HG03469 (cell line): ENCODE results near the gene EDAR.

Experiments
- ATAC-seq: cut with Tn5 transposase; IDR thresholded peaks from one replicate; pipeline ENCODE4 v1.9.1; 2021; ENCODE audit warnings: mild to moderate bottlenecking, moderate library complexity, moderate number of reproducible peaks; ENCODE audit not compliant: unreplicated experiment

Gene EDAR

GRCh38 chr2:108988796-108989713 lies at the start of gene EDAR:
Gene EDAR (minus strand): TSS chr2:108989220. CDS start chr2:108931014, 58,206 bp downstream.
- no peak for ATAC-seq

- no peak for ATAC-seq
Measured at GRCh38 chr2:109033171-109033570, 44.2 kb upstream of the EDAR start.

- no peak for ATAC-seq
Measured at GRCh38 chr2:109032229-109032820, 43.3 kb upstream of the EDAR start.

- no peak for ATAC-seq
Measured at GRCh38 chr2:109031476-109032228, 42.6 kb upstream of the EDAR start.

GRCh38 chr2:109030870-109031475 lies 42.0 kb upstream of the EDAR start:
- ATAC-seq: no peak

- no peak for ATAC-seq
Measured at GRCh38 chr2:109029490-109030201, 40.6 kb upstream of the EDAR start.

- ATAC-seq: no peak
Measured at GRCh38 chr2:109028738-109029489, 39.9 kb upstream of the EDAR start.

- ATAC-seq: no peak
Measured at GRCh38 chr2:109028277-109028676, 39.3 kb upstream of the EDAR start.

GRCh38 chr2:109027702-109028101 lies 38.7 kb upstream of the EDAR start:
- no peak for ATAC-seq

GRCh38 chr2:109024477-109024876 lies 35.5 kb upstream of the EDAR start:
- no peak for ATAC-seq

GRCh38 chr2:109021895-109022300 lies 32.9 kb upstream of the EDAR start:
- no peak for ATAC-seq

GRCh38 chr2:109020217-109020637 lies 31.2 kb upstream of the EDAR start:
- ATAC-seq: no peak

- no peak for ATAC-seq
Measured at GRCh38 chr2:109018452-109018851, 29.4 kb upstream of the EDAR start.

- ATAC-seq: no peak
Measured at GRCh38 chr2:109017017-109017416, 28.0 kb upstream of the EDAR start.

- no peak for ATAC-seq
Measured at GRCh38 chr2:109016376-109016775, 27.4 kb upstream of the EDAR start.

- no peak for ATAC-seq
Measured at GRCh38 chr2:109014476-109014875, 25.5 kb upstream of the EDAR start.

GRCh38 chr2:109013051-109013450 lies 24.0 kb upstream of the EDAR start:
- no peak for ATAC-seq

- no peak for ATAC-seq
Measured at GRCh38 chr2:109009920-109010610, 21.0 kb upstream of the EDAR start.

- ATAC-seq: no peak
Measured at GRCh38 chr2:109006971-109007370, 18.0 kb upstream of the EDAR start.
